HG03575 (cell line): Measurements from ENCODE around the gene C1QA.

Source experiments
- ATAC-seq: cut with Tn5 transposase; IDR thresholded peaks from one replicate; pipeline ENCODE4 v1.9.1; 2021; ENCODE audit not compliant: unreplicated experiment, insufficient number of reproducible peaks, low FRiP score; ENCODE audit errors: extremely low read depth

Gene C1QA

DNA sequence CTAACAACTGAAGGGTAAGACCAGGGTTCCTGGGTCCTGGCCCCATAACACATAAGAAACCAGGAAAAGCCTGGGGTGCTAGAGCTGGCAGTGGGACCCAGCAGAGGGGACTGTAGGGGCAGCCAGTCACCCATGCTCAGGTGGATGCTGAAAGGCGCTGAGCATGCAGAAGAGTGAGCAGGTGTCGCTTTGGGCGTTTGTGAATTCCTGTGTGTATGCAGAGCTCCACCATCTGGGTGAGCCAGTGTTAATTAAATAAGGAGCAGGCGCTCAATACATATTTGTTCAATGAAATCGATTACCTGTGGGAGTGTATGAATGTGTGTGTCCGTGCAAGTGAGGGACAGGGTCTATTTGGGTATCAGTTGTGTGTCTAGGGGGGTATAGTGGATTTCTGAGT, 499 bp downstream of the C1QA start:
- no peak for ATAC-seq

DNA sequence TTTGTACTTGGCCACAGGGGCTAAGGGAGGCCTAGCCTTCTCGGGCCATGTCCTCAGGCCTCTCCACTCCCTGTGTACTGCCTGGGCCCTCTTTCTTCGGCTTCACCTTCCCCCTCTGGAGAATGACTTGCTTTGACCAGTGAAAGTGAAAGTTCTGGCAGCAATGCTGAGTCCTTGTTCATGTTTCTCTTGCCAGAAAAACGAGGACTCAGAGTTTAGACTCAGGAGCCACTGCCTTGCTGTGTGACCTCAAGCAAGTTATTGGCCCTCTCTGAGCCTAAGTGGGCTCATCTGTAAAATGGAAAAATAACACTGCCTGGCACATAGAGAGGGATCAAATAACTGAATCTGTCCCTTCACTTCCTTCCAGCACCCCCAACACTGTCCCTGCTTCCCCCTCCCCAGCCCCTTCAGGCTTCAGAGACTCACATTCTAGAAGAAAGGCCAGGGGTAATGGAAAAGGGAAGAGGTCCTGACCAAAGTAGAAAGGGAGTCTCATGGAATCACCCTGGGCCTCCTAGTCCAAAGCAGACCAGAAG, 1.5 kb downstream of the C1QA start:
- no peak for ATAC-seq

DNA sequence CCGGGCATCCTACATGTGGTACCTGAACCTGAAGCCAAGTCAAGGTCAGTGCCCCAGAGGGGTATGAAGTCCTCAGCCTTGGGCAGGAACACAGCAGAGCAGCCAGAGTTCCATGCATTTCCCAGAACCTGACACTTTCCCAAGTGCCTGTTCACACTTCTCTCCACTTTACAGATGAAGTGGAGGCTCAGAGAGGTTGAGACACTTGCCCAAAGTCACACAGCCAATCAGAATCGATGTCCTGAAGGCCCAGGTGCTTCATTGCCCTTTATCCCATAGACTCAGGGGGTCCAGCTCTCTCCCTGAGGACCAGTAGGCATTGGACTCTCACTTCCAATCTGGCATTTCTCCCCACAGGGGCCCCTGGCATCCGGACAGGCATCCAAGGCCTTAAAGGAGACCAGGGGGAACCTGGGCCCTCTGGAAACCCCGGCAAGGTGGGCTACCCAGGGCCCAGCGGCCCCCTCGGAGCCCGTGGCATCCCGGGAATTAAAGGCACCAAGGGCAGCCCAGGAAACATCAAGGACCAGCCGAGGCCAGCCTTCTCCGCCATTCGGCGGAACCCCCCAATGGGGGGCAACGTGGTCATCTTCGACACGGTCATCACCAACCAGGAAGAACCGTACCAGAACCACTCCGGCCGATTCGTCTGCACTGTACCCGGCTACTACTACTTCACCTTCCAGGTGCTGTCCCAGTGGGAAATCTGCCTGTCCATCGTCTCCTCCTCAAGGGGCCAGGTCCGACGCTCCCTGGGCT, 2.2 kb downstream of the C1QA start:
- ATAC-seq = no peak

DNA sequence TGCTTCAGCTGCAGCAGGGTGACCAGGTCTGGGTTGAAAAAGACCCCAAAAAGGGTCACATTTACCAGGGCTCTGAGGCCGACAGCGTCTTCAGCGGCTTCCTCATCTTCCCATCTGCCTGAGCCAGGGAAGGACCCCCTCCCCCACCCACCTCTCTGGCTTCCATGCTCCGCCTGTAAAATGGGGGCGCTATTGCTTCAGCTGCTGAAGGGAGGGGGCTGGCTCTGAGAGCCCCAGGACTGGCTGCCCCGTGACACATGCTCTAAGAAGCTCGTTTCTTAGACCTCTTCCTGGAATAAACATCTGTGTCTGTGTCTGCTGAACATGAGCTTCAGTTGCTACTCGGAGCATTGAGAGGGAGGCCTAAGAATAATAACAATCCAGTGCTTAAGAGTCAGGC, 2.9 kb downstream of the C1QA start:
- ATAC-seq = no peak

DNA sequence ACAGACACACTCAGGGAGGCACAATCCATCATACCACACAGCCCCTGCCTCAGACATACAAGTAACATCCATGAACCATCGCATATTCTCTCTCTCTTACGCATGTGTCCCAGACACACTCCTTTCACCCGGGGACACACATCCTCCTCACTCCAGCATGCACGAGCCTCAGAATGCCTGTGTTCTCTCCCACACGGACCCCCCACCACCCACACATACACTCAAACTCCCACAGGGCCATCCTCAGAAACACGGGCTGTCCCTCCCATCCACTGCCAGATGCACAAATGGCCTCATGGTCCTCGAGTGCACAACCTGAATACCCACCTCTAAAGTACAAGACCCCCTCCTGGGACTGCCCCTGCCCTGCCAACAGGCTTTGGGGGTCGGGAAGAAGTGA, 4.8 kb downstream of the C1QA start:
- ATAC-seq = no peak

DNA sequence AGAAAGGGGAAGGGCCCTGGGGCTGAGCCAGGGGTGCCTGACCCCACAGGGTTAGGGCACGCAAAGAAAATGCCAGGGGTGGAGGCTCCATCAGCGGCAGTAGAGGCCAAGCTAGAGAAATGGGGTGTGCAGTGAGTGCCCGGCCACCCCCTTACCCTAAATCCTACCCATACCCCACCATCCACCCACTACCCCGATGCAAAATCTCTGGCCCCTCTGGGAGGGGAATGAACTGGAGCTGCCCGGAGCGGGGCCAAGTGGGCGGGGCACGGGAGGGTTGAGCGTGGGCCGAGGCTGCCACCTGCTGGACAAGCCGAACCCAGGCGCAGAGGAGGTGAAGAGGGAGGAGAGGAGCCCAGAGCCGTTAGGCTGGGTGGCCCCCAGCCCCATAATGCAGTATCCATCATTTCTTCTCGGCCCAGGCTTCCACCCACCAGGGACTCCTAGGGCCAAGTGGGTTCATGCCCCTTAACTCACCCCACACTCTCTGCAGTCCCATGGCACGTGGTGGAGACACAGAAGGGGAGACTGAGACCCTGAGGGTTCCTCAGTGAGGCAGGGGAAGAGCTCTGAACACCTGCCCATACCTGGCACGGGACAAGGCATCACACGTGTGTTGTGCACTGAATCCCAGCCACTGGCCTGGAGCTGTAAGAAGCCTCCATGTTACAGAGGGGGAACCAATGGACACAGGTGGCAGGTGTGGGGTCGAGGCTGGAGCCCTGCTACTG, 5.6 kb downstream of the C1QA start:
- ATAC-seq = no peak

DNA sequence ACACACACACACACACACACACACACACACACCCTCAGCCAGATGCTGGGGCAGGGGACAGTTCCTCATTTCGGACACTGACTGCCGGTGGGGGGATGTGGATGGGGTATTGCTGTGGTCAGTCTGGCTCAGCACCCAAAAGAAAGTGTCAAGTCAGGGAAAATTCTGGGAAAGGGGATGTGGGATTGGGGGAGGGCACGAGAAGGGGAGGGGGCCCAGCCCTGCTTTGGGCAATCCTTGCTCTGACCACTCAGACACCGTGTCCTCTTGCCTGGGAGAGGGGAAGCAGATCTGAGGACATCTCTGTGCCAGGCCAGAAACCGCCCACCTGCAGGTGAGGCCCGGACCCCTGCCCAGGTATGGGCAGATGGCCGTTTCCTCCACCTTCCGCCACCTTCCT, 7.0 kb downstream of the C1QA start, which contains the start of gene C1QC:
C1QC (plus strand) TSS at position 253 of the 400 bp plus-strand sequence. CDS start 391 bp downstream, outside the sequence.
- ATAC-seq = no peak

DNA sequence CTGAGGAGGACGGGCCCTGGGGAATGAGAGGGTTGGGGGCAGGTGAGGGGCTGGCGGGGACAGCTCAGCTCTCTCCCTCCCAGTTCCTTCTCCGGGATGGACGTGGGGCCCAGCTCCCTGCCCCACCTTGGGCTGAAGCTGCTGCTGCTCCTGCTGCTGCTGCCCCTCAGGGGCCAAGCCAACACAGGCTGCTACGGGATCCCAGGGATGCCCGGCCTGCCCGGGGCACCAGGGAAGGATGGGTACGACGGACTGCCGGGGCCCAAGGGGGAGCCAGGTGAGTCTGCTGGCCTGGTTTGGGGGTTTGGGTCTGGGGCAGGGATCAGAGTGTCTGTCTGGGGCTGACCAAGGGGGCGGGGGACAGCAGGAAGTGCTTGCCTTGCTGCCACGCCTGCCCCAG, 7.5 kb downstream of the C1QA start:
- ATAC-seq = no peak

DNA sequence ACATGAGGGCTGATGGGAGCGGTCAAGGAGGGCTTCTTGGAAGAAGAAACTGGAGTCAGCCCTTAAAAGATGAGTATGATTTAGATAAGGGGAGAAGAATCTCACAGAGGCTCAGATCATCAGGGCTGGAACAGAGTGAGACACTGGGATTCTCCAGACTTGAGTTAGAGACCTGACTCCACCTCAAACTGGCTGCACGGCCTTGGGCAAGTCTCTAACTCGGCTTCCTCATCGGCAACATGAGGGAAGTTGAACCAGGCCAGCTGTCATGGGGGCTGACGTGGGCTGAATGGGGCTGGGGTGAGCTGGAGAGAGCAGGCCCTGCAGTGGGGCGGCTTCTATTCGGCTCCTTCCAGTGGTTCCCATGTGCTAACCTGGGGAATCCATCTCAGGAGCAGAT, 9.5 kb downstream of the C1QA start:
- no peak for ATAC-seq

DNA sequence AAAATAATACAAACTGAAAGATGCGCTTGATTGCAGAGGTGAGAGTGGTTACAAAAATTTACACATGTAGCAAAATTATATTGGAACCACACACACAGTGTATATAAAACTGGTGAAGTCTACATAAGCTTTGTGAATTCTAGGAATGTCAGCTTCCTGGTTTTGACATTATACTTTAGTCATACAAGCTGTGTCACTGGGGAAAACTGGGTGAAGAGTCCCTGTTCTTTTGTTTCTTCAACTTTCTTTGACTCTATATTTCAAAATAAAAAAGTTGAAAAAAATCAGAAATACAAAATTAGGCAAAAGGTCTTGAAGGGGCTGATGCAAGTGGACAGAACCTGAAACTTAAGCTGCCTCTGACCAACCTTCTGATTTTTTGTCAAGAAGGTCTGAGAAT, 10.0 kb downstream of the C1QA start:
- no peak for ATAC-seq

DNA sequence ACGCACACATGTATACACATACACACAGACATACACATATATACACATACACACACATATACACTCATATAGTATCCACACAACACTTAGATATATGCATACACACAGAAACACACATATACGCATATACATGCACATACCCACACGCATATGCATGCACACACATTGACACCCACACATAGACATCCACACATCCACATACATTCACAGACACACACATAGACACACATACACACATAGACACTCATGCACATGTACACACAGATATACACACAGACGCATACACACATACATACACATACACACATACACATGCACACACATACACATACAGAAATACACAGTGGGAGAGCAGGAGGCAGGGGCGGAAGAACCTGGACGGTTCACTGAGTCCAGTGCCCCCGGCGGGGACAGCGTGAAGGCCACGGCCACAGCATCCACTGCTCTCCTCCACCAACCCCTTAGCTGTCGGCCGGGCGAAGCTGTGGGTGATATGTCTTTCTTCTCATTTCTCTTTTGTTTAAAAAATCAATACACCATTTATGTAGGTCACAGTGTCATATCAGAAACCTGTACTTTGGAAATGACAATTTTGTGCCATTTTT, 13.8 kb downstream of the C1QA start:
- no peak for ATAC-seq

DNA sequence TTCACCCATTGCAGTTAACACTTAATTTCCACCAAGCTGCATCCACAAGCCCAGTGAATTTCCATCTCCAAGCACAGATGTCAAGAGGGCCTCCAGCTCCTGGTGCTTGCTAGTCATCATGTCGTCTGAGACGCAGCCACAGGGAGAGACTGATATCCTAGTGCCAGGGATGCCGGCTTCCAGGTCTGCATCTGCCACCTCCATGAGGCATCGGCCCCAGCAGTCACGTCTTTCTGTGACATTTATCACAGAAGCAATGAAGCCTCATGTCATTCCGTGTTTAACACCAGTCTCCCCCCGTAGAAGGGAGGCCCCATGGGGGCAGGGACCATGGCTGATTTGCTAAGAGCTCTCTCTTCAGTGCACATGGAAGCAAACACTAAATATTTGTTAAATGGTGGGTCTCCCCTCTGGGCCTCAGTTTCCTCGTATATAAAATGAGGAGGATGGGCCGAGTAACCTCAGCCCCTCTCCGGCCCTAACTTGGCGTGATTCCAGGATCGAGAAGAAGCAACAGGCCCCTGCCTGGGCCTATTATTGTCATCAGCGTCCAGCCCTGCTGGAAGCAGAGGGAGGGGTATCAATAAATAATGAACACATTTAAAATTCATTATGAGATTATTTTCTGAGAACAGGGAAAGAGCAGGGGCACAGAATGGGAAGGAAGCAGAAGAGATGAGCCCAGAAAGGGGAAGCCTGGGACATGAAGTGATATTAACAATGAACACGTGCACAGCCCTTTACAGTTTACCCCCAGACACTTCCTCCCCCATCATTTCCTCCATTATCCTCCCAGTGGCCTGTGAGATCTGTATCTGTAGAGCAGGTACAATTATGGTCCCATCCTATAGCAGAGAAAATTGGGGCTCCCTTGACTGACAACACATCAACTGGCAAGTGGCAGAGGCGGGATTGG, 15.8 kb downstream of the C1QA start:
- no peak for ATAC-seq

DNA sequence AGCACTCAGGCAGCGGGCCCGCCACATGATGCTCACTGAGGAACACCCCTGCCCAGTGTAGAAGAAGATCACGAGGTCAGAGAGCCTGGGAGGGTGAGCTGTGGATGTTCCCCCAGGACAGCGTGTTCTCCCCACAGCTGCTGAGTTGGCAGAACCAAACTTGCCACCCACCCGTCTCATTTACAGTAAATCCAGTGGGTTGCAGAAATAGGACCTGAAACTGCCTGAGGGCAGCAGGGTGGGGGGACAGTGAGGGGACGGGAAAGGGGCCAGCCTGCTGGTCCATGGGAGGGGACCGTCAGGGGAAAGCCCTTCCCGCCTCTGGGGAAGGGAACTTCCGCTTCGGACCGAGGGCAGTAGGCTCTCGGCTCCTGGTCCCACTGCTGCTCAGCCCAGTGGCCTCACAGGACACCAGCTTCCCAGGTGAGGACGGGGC, 16.5 kb downstream of the C1QA start, which contains the start of gene C1QB:
C1QB (plus strand) TSS at position 356 of the 436 bp plus-strand sequence. CDS start 6,227 bp downstream, outside the sequence.
- no peak for ATAC-seq

DNA sequence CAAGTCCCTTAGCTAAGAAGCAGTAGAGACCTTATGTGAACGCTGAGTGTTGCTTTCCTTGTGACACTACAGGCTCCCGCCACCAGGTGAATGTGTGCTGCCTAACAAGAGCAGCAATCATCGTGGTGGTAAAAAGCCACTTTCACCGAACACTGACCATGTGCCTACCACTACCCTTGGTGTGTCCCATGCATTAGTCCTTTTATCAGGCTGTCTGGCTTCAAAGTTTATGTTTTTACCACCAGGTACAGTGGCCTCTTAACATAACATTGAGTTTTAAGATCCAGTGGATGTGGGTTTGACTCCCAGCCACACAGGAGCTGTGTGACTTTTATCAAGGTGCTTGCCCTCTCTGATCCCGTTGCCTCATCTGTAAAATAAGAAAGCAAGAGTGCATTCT, 18.3 kb downstream of the C1QA start:
- no peak for ATAC-seq

DNA sequence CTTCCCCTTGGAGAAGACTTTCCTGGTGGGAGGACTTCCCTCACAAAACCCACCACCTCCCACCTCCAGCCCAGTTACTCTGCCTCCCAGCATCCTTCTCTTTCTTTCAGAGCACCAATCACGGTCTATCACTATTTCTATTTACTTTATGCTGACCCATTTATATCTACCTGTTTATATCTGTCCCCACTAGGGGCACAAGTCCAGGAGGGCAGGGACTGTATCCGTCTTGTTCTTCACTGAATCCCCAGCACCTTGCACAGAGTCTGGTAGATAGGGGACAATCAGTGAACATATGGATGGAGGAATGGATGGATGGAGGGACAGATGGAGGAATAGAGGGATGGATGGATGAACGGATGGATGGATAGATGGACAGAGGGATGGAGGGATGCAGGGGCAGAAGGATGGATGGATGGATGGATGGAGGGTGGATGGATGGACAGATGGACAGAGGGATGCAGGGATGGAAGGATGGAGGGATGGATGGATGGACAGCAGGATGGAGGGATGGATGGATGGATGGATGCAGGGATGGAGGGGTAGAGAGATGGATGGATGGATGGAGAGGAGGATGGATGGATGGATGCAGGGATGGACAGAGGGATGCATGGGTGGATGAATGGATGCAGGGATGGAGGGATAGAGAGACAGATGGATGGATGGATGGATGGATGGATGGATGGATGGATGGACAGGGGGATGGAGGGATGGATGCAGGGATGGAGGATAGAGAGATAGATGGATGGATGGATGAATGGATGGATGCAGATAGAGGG, 22.1 kb downstream of the C1QA start:
- no peak for ATAC-seq

DNA sequence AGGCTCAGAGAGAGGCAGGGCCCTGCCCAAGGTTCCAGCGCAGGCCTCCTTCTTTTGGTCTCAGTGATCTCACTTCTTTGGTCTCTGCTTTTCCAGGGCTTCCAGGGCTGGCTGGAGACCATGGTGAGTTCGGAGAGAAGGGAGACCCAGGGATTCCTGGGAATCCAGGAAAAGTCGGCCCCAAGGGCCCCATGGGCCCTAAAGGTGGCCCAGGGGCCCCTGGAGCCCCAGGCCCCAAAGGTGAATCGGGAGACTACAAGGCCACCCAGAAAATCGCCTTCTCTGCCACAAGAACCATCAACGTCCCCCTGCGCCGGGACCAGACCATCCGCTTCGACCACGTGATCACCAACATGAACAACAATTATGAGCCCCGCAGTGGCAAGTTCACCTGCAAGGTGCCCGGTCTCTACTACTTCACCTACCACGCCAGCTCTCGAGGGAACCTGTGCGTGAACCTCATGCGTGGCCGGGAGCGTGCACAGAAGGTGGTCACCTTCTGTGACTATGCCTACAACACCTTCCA, 24.4 kb downstream of the C1QA start:
- ATAC-seq = no peak

DNA sequence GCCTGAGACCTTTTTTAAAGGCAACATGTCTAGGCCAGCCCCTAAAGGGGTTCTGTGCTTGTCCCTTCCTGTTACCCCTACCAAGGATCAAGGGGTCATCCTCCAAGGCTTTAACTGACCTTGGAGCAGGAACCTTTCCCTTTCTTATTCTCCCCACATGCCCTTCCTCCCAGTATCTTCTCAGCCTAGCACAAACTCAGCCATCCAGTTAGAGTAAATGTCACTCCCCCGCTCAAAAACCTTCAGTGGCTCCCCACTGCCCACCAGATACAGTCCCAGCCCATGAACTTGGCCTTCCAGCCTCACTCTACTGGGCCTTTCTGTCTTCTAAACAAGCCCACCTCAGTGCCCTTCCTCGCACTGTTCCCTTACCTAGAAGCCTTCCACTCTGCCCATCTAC, 25.5 kb downstream of the C1QA start:
- ATAC-seq = no peak

DNA sequence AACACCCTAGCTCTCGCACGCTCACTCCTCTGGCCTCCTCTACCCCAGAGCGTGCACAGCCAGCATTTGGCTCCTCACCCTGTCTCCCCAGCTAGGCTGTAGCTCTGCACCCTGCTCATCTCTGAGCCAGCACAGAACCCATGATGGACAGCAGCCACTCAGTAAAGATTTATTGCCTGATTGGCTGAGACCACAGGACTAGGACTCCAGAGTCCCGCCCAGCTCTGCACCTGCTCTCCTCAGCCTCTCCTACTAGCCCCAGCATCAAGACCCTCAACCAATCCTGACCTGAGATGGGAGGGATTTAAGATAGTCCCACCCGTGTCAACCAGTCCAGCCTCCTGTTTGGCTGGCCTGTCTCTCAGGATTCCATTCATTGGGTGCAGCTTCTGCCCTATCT, 25.9 kb downstream of the C1QA start:
- no peak for ATAC-seq
